ENCODE results near the gene FKRP. TPM values are rescaled to one million over a fixed set of nuclear protein-coding genes. Genes with fewer than 3 reads are reported as not detected.
A peak's percentile ranks its signal among the peaks of the same experiment; 100 is the strongest.
"Not testable (repeated sequence)": the region's sequence is repeated elsewhere in the genome, so short reads cannot be mapped to it uniquely, and the experiment has no call there.

FKRP gene
- total and polyA plus RNA-seq, 2 donors from 2014 or later: 11.8 to 20.5 TPM

DNA sequence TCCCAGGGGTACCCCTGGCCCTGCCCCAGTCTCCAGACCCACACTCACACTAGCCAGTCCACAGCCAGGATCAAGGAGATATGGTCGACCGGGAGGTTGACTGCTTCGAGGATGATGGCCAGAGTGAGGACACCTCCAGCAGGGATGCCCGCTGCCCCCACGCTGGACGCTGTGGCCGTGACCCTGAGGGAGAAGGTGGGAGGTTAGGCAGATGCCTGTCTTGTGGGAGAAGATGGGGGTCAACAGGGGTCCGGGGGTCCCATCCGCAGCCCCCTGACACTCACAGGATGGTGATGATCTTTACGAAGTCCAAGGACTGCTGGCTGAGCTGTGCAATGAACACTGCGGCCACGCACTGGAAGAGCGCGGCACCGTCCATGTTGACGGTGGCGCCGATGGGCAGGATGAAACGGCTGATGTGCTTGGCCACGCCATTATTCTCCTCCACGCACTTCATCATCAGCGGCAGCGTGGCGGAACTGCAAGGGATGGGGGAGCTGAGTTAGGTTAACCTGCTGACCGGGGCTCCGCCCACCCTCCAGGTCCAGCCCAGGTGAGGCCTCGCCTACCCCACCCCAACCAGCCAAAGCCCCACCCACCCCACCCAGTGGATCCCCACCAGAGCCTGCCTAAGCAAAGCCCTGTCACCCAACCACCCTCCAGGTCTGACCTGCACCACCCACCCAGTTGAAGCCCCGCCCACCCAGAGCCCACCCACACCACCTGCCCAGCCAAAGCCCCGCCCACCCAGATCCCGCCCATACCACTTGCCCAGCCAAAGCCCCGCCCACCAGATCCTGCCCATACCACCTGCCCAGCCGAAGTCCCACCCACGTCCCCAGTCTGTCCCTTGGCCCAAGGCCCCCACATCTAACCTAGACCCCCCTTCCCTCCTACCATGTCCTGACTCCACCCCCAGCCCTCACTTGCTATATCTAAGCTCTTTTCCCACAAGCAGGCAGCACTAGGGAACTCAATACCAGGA lies 31.4 kb downstream of the FKRP start:
- no peaks in the 10 kb centered on the region for H3K9me3 ChIP-seq (ENCODE audit: control insufficient read depth in 2 of 3, insufficient read depth in 1 of 3, low read length in 3 of 3)
- peaks cover 2 to 29% (median 7%) of the 10 kb centered on the region in 3 donors for H3K36me3 ChIP-seq (ENCODE audit: control insufficient read depth in 2 of 3, insufficient read depth in 3 of 3, low read length in 3 of 3)
- no peak overlapping the region for H3K9ac ChIP-seq (ENCODE audit: low read length in 3 of 3)
- DNase-seq: peak in 1 of 5 donors; percentile 60
- no peaks in the 10 kb centered on the region for H3K27me3 ChIP-seq (ENCODE audit: control insufficient read depth, insufficient read depth, low read length)
- TF ChIP-seq, protein P1, sequence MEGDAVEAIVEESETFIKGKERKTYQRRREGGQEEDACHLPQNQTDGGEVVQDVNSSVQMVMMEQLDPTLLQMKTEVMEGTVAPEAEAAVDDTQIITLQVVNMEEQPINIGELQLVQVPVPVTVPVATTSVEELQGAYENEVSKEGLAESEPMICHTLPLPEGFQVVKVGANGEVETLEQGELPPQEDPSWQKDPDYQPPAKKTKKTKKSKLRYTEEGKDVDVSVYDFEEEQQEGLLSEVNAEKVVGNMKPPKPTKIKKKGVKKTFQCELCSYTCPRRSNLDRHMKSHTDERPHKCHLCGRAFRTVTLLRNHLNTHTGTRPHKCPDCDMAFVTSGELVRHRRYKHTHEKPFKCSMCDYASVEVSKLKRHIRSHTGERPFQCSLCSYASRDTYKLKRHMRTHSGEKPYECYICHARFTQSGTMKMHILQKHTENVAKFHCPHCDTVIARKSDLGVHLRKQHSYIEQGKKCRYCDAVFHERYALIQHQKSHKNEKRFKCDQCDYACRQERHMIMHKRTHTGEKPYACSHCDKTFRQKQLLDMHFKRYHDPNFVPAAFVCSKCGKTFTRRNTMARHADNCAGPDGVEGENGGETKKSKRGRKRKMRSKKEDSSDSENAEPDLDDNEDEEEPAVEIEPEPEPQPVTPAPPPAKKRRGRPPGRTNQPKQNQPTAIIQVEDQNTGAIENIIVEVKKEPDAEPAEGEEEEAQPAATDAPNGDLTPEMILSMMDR (IDR thresholded peaks at IDR 0.05; ENCODE audit: borderline replicate concordance, extremely low read depth, insufficient read depth): no peak
- no peak overlapping the region for H3K4me3 ChIP-seq (ENCODE audit: low read length in 3 of 3)
- H3K27ac ChIP-seq (ENCODE audit: low read depth in 2 of 2, low read length in 2 of 2): no peak overlapping the region
- intact Hi-C loops (cut with DNase I): no loop called here
- no peak for FAIRE-seq
- H3K4me1 ChIP-seq (ENCODE audit: control insufficient read depth in 2 of 3, insufficient read depth in 2 of 3, low read depth in 1 of 3, low read length in 3 of 3): no peaks in the 10 kb centered on the region

DNA sequence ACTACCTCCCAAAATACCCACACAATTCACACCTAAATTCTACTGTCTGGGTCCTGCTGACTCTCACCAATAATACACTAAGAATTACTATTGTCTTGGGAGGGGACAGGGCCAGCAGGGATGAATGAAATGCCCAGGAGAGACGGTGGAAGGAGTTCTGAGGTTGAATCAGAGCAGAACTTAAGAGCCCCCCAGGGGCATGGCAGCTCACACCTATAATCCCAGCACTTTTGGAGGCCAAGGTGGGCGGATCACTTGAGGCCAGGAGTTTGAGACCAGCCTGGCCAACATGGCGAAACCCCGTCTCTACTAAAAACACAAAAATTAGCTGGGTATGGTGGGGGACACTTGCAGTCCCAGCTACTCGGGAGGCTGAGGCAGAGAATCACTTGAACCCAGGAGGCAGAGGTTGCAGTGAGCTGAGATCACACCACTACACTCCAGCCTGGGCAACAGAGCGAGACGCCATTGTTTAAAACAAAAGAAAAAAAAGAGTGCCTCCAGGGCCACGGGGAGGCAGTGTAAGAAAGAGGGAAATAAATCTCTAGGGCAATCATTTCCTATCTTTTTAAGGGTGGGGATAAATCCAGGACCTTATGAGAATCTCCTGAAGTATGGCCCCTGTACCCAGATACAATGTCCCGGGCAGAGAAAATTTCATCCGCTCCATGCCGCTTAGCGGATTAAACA lies 32.2 kb downstream of the FKRP start:
- H3K27ac ChIP-seq (ENCODE audit: low read depth in 2 of 2, low read length in 2 of 2); H3K4me3 ChIP-seq (ENCODE audit: low read length in 3 of 3); FAIRE-seq; H3K9me3 ChIP-seq (ENCODE audit: control insufficient read depth in 2 of 3, insufficient read depth in 1 of 3, low read length in 3 of 3); intact Hi-C loops (cut with DNase I); H3K27me3 ChIP-seq (ENCODE audit: control insufficient read depth, insufficient read depth, low read length); H3K9ac ChIP-seq (ENCODE audit: low read length in 3 of 3); DNase-seq; H3K4me1 ChIP-seq (ENCODE audit: control insufficient read depth in 2 of 3, insufficient read depth in 2 of 3, low read depth in 1 of 3, low read length in 3 of 3): not testable (repeated sequence)
- peaks cover 4 to 29% (median 7%) of the 10 kb centered on the region in 3 donors for H3K36me3 ChIP-seq (ENCODE audit: control insufficient read depth in 2 of 3, insufficient read depth in 3 of 3, low read length in 3 of 3)

DNA sequence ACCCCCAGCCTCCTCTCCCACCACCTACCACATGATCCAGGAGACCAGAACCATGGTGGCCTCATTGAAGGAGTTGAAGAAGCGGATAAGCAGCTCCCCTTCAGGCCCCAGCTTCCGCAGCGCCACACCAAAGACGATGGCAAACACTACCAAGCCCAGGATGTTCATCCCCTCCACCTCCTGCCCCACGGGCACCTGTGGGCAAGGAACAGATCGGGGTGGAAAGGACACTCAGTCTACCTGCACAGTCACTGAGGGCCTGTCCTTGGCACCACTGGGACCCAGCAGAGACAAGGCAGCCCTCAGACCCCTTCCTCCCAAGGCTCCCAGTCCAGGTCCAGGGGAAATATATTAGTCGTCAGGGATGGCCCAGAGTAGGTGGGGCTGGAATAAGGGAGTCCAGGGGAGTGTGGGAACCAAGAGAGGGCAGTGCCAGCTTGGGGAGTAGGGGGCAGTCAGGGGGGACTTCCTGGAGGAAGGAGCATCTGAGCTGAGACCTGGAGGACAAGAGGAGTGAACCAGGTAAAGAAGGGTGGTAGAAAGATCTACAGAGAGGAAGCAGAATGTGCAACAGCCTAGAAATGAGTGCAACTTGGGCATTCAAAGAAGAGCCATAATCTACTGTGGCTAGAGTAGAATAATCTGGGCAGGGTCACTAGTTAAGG lies 36.6 kb downstream of the FKRP start:
- TF ChIP-seq, protein P1 (IDR thresholded peaks at IDR 0.05; ENCODE audit: borderline replicate concordance, extremely low read depth, insufficient read depth): no peak
- FAIRE-seq (no peak), DNase-seq (no peak)
- Histone ChIP-seq H3K9ac (ENCODE audit: low read length in 3 of 3) (no peak overlapping the region), H3K9me3 (ENCODE audit: control insufficient read depth in 2 of 3, insufficient read depth in 1 of 3, low read length in 3 of 3) (no peaks in the 10 kb centered on the region), H3K36me3 (ENCODE audit: control insufficient read depth in 2 of 3, insufficient read depth in 3 of 3, low read length in 3 of 3) (peaks cover 2 to 10% (median 4%) of the 10 kb centered on the region in 3 donors), H3K4me3 (ENCODE audit: low read length in 3 of 3) (no peak overlapping the region), H3K4me1 (ENCODE audit: control insufficient read depth in 2 of 3, insufficient read depth in 2 of 3, low read depth in 1 of 3, low read length in 3 of 3) (peaks cover 3 to 26% (median 22%) of the 10 kb centered on the region in 3 donors), H3K27me3 (ENCODE audit: control insufficient read depth, insufficient read depth, low read length) (no peaks in the 10 kb centered on the region), H3K27ac (ENCODE audit: low read depth in 2 of 2, low read length in 2 of 2) (no peak overlapping the region)
- intact Hi-C loops (cut with DNase I): no loop called here
